Testis (tissue), 3 donors: Measurements from ENCODE around the gene CDH12. TPM values are rescaled to one million over a fixed set of nuclear protein-coding genes. Genes with fewer than 3 reads are reported as not detected.

Experiments used
- DNase-seq: peaks from one replicate; pipeline ENCODE4 v3.0.0-alpha.2; 2019
- H3K27ac ChIP-seq, 2 donors: fragments of 200-600 bp; sonication (generic); one replicate each; pipeline ENCODE4 v1.5.1; 2019
- H3K27me3 ChIP-seq: fragments of 200-600 bp; sonication (generic); one replicate; pipeline ENCODE4 v1.5.1; 2019
- H3K36me3 ChIP-seq: fragments of 200-600 bp; sonication (generic); one replicate; pipeline ENCODE4 v1.5.1; 2017; ENCODE audit warnings: low read depth; ENCODE audit errors: missing control alignments
- H3K4me1 ChIP-seq: fragments of 200-600 bp; sonication (generic); one replicate; pipeline ENCODE4 v1.5.1; 2019
- H3K4me3 ChIP-seq, 2 donors: fragments of 200-600 bp; sonication (generic); one replicate each; pipeline ENCODE4 v1.5.1; 2017 to 2019
- H3K9me3 ChIP-seq: fragments of 200-600 bp; sonication (generic); one replicate; pipeline ENCODE4 v1.5.1; 2017
- POLR2A ChIP-seq: fragments of 450-650 bp; IDR thresholded peaks from one replicate; pipeline ENCODE4 v1.6.1; 2017; ENCODE audit warnings: antibody characterized with exemption, mild to moderate bottlenecking, moderate library complexity
- WGBS, 2 donors: methylation state at CpG; one replicate each; pipeline ENCODE4 v1.1.5; 2018; 5-methylcytosine and 5-hydroxymethylcytosine counted together
- intact Hi-C: fragments of 100-400 bp; cut with DNase I; formaldehyde crosslinking; loops from one replicate; pipeline ENCODE4 v1.15.1; 2023; ENCODE audit warnings: low total_unique reads
- polyA plus RNA-seq: library from polyadenylated mRNA; stranded (reverse); fragments of 350-450 nt; fragmentation: Illumina TruSeq; extraction: RNeasy Lipid Tissue Mini Kit (QIAGEN cat#74804); gene quantifications from one replicate; pipeline ENCODE4 v1.2.3, GENCODE V29; 2014; ENCODE audit warnings: low read depth, low replicate concordance; ENCODE audit not compliant: insufficient read depth
- total RNA-seq, 2 donors: library from RNA; depleted of rRNA; stranded (reverse); fragments of >200 nt; gene quantifications; one replicate each; pipeline ENCODE4 v1.2.3, GENCODE V29; 2016
- TF ChIP-seq, protein P1 (sequence below), 3 experiments: fragments of 450-650 bp in 2 of 3; fragments of 200-600 bp in 1 of 3; sonication (generic) in 1 of 3; IDR thresholded peaks; one replicate each; pipeline ENCODE4 v1.5.1; 2016 to 2019; ENCODE audit warnings: antibody characterized with exemption in 3 of 3, mild to moderate bottlenecking in 2 of 3, moderate library complexity in 1 of 3

The CDH12 gene
- total and polyA plus RNA-seq, 3 donors from 2014 or later, result 0.87 to 2.3 (median 2.3) TPM

DNA sequence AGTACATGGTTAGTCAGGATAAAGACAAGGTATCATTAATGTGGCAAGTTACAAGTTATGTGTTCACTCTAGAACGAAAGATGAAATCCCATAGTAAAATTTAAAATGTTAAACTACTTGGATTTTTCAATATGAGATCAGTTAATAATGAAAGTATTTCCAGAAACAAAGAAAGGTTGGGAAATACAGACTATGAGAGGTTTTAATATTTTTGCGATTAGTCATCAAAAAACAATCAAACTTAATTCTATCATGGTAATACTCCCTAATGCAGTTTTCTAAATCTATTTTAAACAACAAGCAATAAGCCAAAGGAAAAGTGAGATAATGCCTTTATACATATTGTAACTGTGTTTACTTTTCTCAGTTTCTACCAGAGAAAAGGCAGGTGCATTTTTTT, 10.6 kb downstream of the CDH12 start:
- intact Hi-C loops, result no loop called here
- no peak for DNase-seq
- no peaks in the 10 kb centered on the region for H3K9me3 ChIP-seq
- 76 to 92% methylated on average over 2 of the region's 2 CpGs for WGBS, 2 donors
- no peaks in the 10 kb centered on the region for H3K27me3 ChIP-seq
- H3K4me1 ChIP-seq, result no peaks in the 10 kb centered on the region
- H3K27ac ChIP-seq, result no peak overlapping the region
- H3K4me3 ChIP-seq, result no peak overlapping the region
- no peaks in the 10 kb centered on the region for H3K36me3 ChIP-seq
- TF ChIP-seq POLR2A, result no peak
- TF ChIP-seq, protein P1, sequence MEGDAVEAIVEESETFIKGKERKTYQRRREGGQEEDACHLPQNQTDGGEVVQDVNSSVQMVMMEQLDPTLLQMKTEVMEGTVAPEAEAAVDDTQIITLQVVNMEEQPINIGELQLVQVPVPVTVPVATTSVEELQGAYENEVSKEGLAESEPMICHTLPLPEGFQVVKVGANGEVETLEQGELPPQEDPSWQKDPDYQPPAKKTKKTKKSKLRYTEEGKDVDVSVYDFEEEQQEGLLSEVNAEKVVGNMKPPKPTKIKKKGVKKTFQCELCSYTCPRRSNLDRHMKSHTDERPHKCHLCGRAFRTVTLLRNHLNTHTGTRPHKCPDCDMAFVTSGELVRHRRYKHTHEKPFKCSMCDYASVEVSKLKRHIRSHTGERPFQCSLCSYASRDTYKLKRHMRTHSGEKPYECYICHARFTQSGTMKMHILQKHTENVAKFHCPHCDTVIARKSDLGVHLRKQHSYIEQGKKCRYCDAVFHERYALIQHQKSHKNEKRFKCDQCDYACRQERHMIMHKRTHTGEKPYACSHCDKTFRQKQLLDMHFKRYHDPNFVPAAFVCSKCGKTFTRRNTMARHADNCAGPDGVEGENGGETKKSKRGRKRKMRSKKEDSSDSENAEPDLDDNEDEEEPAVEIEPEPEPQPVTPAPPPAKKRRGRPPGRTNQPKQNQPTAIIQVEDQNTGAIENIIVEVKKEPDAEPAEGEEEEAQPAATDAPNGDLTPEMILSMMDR (IDR thresholded peaks at IDR 0.05), result no peak

DNA sequence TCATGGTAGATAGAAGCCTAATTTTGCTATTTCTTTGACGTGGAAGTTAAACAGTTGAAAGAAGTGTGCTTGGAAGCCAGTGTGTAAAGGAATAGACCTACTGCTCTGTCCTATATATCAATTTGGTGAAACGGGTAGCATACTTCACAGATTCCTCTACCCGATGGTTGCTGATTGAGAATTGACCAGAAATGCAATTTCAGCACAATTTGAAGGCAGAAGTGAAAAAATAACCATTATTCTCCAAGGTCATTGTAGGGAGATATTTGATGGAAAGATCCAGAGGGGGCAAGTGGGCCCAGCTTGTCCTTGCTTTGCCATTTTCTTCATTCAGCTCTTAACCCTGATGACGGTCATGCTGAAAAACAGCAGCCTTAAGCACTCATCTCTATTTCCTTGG, 15.3 kb downstream of the CDH12 start:
- Histone ChIP-seq H3K4me1 (no peaks in the 10 kb centered on the region), H3K27me3 (no peaks in the 10 kb centered on the region), H3K36me3 (no peaks in the 10 kb centered on the region), H3K9me3 (no peaks in the 10 kb centered on the region), H3K27ac (no peak overlapping the region), H3K4me3 (no peak overlapping the region)
- TF ChIP-seq, protein P1 (IDR thresholded peaks at IDR 0.05), result no peak
- TF ChIP-seq POLR2A, result no peak
- intact Hi-C loops, result no loop called here
- 89 to 95% methylated on average over 4 of the region's 4 CpGs for WGBS, 2 donors
- DNase-seq, result no peak

DNA sequence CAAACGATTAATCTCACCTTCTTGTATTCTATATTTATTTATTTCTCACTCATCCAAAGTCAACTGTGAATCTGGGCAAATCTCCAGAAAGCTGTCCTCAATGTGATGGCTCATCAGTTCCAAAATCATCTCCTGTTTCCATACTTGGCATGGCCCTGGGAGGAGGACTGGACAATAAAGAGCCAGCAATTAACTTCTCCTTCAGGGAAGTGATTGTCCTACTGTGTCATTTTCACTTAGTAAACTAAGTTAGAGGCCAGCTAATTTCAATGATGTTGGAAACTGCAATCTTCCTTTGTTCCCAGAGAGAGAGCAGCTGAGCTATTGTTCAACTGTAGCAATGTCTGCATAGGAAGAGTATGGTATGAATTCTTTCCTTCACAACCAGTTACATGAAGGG, 17.5 kb downstream of the CDH12 start:
- Histone ChIP-seq H3K27ac (no peak overlapping the region), H3K9me3 (no peaks in the 10 kb centered on the region), H3K36me3 (no peaks in the 10 kb centered on the region), H3K4me1 (no peaks in the 10 kb centered on the region), H3K4me3 (no peak overlapping the region), H3K27me3 (no peaks in the 10 kb centered on the region)
- DNase-seq, result no peak
- 67 to 74% methylated on average over 1 of the region's 1 CpG for WGBS, 2 donors
- intact Hi-C loops, result no loop called here
- TF ChIP-seq POLR2A, result no peak
- TF ChIP-seq, protein P1 (IDR thresholded peaks at IDR 0.05), result no peak

DNA sequence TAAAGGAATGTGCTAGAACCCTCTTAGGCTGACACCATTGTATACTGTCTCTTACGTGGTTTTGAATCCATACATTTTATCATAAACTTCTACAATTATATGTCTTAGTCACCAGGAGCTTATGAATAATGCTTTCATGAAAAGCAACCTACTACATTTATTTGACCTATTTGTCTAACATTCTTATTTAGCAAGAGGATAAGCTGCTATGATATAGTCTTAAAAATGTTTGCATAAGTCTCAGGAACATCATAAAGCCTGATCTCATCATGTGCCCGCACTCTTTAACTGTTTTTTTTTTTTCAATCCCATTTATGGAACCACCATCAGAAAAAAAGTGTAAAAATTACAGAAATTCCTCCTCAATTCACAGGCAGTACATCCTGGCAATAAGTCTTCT, 59.7 kb downstream of the CDH12 start:
- intact Hi-C loops, result no loop called here
- WGBS, 2 donors, result 85 to 86% methylated on average over 2 of the region's 2 CpGs

DNA sequence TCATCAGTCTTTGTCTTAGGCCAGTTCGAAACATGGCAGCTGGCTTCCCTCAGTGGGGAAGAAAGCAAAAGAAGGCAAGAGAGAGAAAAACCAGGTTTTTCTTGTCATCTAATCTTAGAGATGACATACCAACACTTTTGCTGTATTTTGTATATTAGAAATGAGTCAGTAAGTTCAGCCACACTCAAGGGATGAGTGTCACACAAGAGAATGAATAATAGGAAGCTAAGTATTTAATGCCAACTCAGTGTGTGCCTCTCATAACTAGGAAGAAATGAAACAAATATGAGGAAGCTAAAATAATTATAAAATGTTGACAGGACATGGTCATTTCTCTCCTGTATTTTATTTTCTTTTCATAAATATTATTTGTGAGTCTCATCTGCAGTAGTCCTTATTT, 65.3 kb downstream of the CDH12 start:
- intact Hi-C loops, result no loop called here
- 84 to 87% methylated on average over 1 of the region's 1 CpG for WGBS, 2 donors
- TF ChIP-seq POLR2A, result no peak
- TF ChIP-seq, protein P1 (IDR thresholded peaks at IDR 0.05), result no peak

More for the DNA sequence above, 59.7 kb downstream of the CDH12 start:
- H3K9me3 ChIP-seq, result no peaks in the 10 kb centered on the region
- H3K4me1 ChIP-seq, result no peaks in the 10 kb centered on the region
- H3K27me3 ChIP-seq, result no peaks in the 10 kb centered on the region
- H3K27ac ChIP-seq, result no peak overlapping the region
- H3K4me3 ChIP-seq, result no peak overlapping the region
- TF ChIP-seq, protein P1 (IDR thresholded peaks at IDR 0.05), result no peak
- TF ChIP-seq POLR2A, result no peak
- no peak for DNase-seq
- no peaks in the 10 kb centered on the region for H3K36me3 ChIP-seq

More for the DNA sequence above, 65.3 kb downstream of the CDH12 start:
- H3K9me3 ChIP-seq, result no peaks in the 10 kb centered on the region
- no peaks in the 10 kb centered on the region for H3K36me3 ChIP-seq
- H3K27me3 ChIP-seq, result no peaks in the 10 kb centered on the region
- no peaks in the 10 kb centered on the region for H3K4me1 ChIP-seq
- H3K4me3 ChIP-seq, result no peak overlapping the region
- H3K27ac ChIP-seq, result no peak overlapping the region
- no peak for DNase-seq
